T-helper 2 cell treated with Interferon-gamma antibody and Interleukin-4, amounts not matched to agents 100 ng/mL and 5 ng/mL, for 36 hours (primary cell): ENCODE data around the gene PFKM. TPM values are rescaled to one million over a fixed set of nuclear protein-coding genes. Genes with fewer than 3 reads are reported as not detected.

Source experiments
- intact Hi-C: fragments of 100-400 bp; cut with micrococcal nuclease; formaldehyde crosslinking; loops from one replicate; pipeline ENCODE4 v1.15.1; 2023
- total RNA-seq: library from RNA; stranded (reverse); gene quantifications from 2 replicates; pipeline ENCODE4 v1.2.3, GENCODE V29; 2022

PFKM gene
- total RNA-seq, 1 donor from 2014 or later: 21.2 TPM

- intact Hi-C loops: loop anchor here (1.0 to 5.0 kb wide), 5 partner anchors 42 to 560 kb away; partner anchors contain the start of genes CCNT1, RPAP3, SENP1 and VDR
These were observed 37.5 kb downstream of the PFKM start for GRCh38 chr12:48156652-48157017.

- intact Hi-C loops: loop anchor here (1.0 to 5.0 kb wide), 5 partner anchors 41 to 559 kb away; partner anchors contain the start of genes CCNT1, RPAP3, SENP1 and VDR
These were observed 38.1 kb downstream of the PFKM start, which contains the start of gene ASB8 for GRCh38 chr12:48157018-48157888. TSS of gene ASB8 (minus strand) at chr12:48157515. CDS start at chr12:48153496, 4,019 bp downstream.

- intact Hi-C loops: loop anchor here (1.0 to 5.0 kb wide), 5 partner anchors 40 to 558 kb away; partner anchors contain the start of genes CCNT1, RPAP3, SENP1 and VDR
These were observed 38.8 kb downstream of the PFKM start for GRCh38 chr12:48157889-48158370.

GRCh38 chr12:48160046-48160445 is 40.9 kb downstream of the PFKM start:
- intact Hi-C loops: no loop called here

GRCh38 chr12:48160807-48161206 is 41.6 kb downstream of the PFKM start:
- intact Hi-C loops: no loop called here

GRCh38 chr12:48163150-48163747 is 44.1 kb downstream of the PFKM start:
- intact Hi-C loops: no loop called here

- intact Hi-C loops: loop anchor here (2.0 kb wide), 1 partner anchor 202 kb away; the partner anchor contains the start of gene TMEM106C
These were observed 45.3 kb downstream of the PFKM start for GRCh38 chr12:48164451-48164850.

GRCh38 chr12:48165089-48165981 is 46.2 kb downstream of the PFKM start:
- intact Hi-C loops: loop anchor here (1.0 to 2.0 kb wide), 3 partner anchors 81 to 450 kb away; partner anchors contain the start of gene TMEM106C

- intact Hi-C loops: no loop called here
These were observed 49.8 kb downstream of the PFKM start for GRCh38 chr12:48169011-48169410.

GRCh38 chr12:48175613-48176416 is 56.7 kb downstream of the PFKM start:
- intact Hi-C loops: no loop called here

- intact Hi-C loops: no loop called here
These were observed 57.2 kb downstream of the PFKM start for GRCh38 chr12:48176417-48176751.

GRCh38 chr12:48177982-48178381 is 58.8 kb downstream of the PFKM start:
- intact Hi-C loops: no loop called here

GRCh38 chr12:48179466-48179865 is 60.3 kb downstream of the PFKM start:
- intact Hi-C loops: no loop called here

GRCh38 chr12:48180424-48180823 is 61.3 kb downstream of the PFKM start:
- intact Hi-C loops: loop anchor here (5.0 to 10.0 kb wide), 2 partner anchors 73 to 476 kb away; partner anchors contain the start of genes RPAP3 and SENP1

GRCh38 chr12:48180857-48181495 is 61.8 kb downstream of the PFKM start:
- intact Hi-C loops: loop anchor here (5.0 to 10.0 kb wide), 2 partner anchors 74 to 476 kb away; partner anchors contain the start of genes RPAP3 and SENP1

- intact Hi-C loops: loop anchor here (1.0 to 10.0 kb wide), 3 partner anchors 15 to 478 kb away; partner anchors contain the start of genes RPAP3 and SENP1
These were observed 63.5 kb downstream of the PFKM start for GRCh38 chr12:48182631-48183030.

- intact Hi-C loops: loop anchor here (1.0 to 10.0 kb wide), 3 partner anchors 14 to 478 kb away; partner anchors contain the start of genes RPAP3 and SENP1
These were observed 64.1 kb downstream of the PFKM start, which contains the start of gene CCDC184 for GRCh38 chr12:48183091-48183875. TSS of gene CCDC184 (plus strand) at chr12:48183644. CDS start at chr12:48184123, 479 bp downstream.

- intact Hi-C loops: loop anchor here (1.0 to 10.0 kb wide), 3 partner anchors 13 to 479 kb away; partner anchors contain the start of genes RPAP3 and SENP1
These were observed 64.8 kb downstream of the PFKM start for GRCh38 chr12:48183876-48184548.
